SK-N-SH treated with all-trans-retinoic acid at 6 μM for 48 hours (cell line): Measurements from ENCODE around the gene NAA15.
A peak's percentile ranks its signal among the peaks of the same experiment; 100 is the strongest.

ENCODE experiments used
- ATAC-seq: fragments of 200-7000 bp; cut with Tn5 transposase; 3 replicates; pipeline ENCODE4 v1.9.1; 2020; ENCODE audit warnings: mild to moderate bottlenecking, moderate library complexity
- ARNTL ChIP-seq: fragments of 450-650 bp; formaldehyde crosslinking; IDR thresholded peaks from 2 replicates; pipeline ENCODE4 v1.5.0; 2020; ENCODE audit warnings: low read depth, mild to moderate bottlenecking, moderate library complexity, borderline replicate concordance
- CSDC2 ChIP-seq: fragments of 250-450 bp; sonication (Bioruptor Pico); IDR thresholded peaks from 2 replicates; pipeline ENCODE4 v1.5.0; 2020; ENCODE audit warnings: mild to moderate bottlenecking, moderate library complexity
- ESRRG ChIP-seq: fragments of 250-450 bp; sonication (Bioruptor Pico); IDR thresholded peaks from 2 replicates; pipeline ENCODE4 v1.6.1; 2021; ENCODE audit warnings: mild to moderate bottlenecking
- GLIS3 ChIP-seq: fragments of 250-450 bp; sonication (Bioruptor Pico); IDR thresholded peaks from 2 replicates; pipeline ENCODE4 v1.5.0; 2020; ENCODE audit warnings: mild to moderate bottlenecking, moderate library complexity
- ISL1 ChIP-seq: fragments of 250-450 bp; sonication (Bioruptor Pico); IDR thresholded peaks from 2 replicates; pipeline ENCODE4 v2.1.2; 2022; ENCODE audit warnings: mild to moderate bottlenecking, moderate library complexity
- OSR1 ChIP-seq: fragments of 250-450 bp; sonication (Bioruptor Pico); IDR thresholded peaks from 2 replicates; pipeline ENCODE4 v1.8.0; 2022; ENCODE audit warnings: moderate library complexity, mild to moderate bottlenecking, inconsistent platforms
- PPARA ChIP-seq: fragments of 250-450 bp; sonication (Bioruptor Pico); IDR thresholded peaks from 2 replicates; pipeline ENCODE4 v1.5.0; 2020; ENCODE audit warnings: mild to moderate bottlenecking, borderline replicate concordance
- RARB ChIP-seq: fragments of 250-450 bp; sonication (Bioruptor Pico); IDR thresholded peaks from 2 replicates; pipeline ENCODE4 v1.8.0; 2021; ENCODE audit warnings: mild to moderate bottlenecking, moderate library complexity
- SNAI2 ChIP-seq: fragments of 250-450 bp; sonication (Bioruptor Pico); IDR thresholded peaks from 2 replicates; pipeline ENCODE4 v1.5.0; 2020; ENCODE audit warnings: mild to moderate bottlenecking, moderate library complexity
- TCF4 ChIP-seq: fragments of 250-450 bp; sonication (Bioruptor Pico); IDR thresholded peaks from 2 replicates; pipeline ENCODE4 v1.8.0; 2021; ENCODE audit warnings: mild to moderate bottlenecking, moderate library complexity, borderline replicate concordance
- TOX ChIP-seq: fragments of 250-450 bp; sonication (Bioruptor Pico); IDR thresholded peaks from 2 replicates; pipeline ENCODE4 v1.8.0; 2021; ENCODE audit warnings: mild to moderate bottlenecking, moderate library complexity, borderline replicate concordance
- ZC3H10 ChIP-seq: fragments of 250-450 bp; sonication (Bioruptor Pico); IDR thresholded peaks from 2 replicates; pipeline ENCODE4 v1.5.1; 2021; ENCODE audit warnings: mild to moderate bottlenecking, moderate library complexity
- ZFP3 ChIP-seq: fragments of 250-450 bp; sonication (Bioruptor Pico); IDR thresholded peaks from 2 replicates; pipeline ENCODE4 v1.5.0; 2020; ENCODE audit warnings: mild to moderate bottlenecking, moderate library complexity
- ZFP30 ChIP-seq: fragments of 450-650 bp; formaldehyde crosslinking; IDR thresholded peaks from 2 replicates; pipeline ENCODE4 v1.5.0; 2022; ENCODE audit warnings: mild to moderate bottlenecking, moderate library complexity
- ZNF565 ChIP-seq: fragments of 450-650 bp; formaldehyde crosslinking; conservative IDR thresholded peaks from 2 replicates; pipeline ENCODE4 v1.5.0; 2020; ENCODE audit warnings: low read depth, mild to moderate bottlenecking, moderate library complexity
- ZNF70 ChIP-seq: fragments of 450-650 bp; formaldehyde crosslinking; IDR thresholded peaks from 2 replicates; pipeline ENCODE4 v1.5.0; 2020; ENCODE audit warnings: mild to moderate bottlenecking, moderate library complexity
- ZNF8 ChIP-seq: fragments of 450-650 bp; formaldehyde crosslinking; IDR thresholded peaks from 2 replicates; pipeline ENCODE4 v1.5.0; 2020; ENCODE audit warnings: mild to moderate bottlenecking, moderate library complexity
- TF ChIP-seq, protein P1 (sequence below): fragments of 250-450 bp; sonication (Bioruptor Pico); IDR thresholded peaks from 2 replicates; pipeline ENCODE4 v1.8.0; 2020; ENCODE audit warnings: mild to moderate bottlenecking, moderate library complexity, borderline replicate concordance
- TF ChIP-seq, protein P2 (sequence below): fragments of 250-450 bp; sonication (Bioruptor Pico); IDR thresholded peaks from 2 replicates; pipeline ENCODE4 v1.5.1; 2020; ENCODE audit warnings: low read depth, mild to moderate bottlenecking, moderate library complexity
- TF ChIP-seq, protein P3 (sequence below): fragments of 250-450 bp; sonication (Bioruptor Pico); IDR thresholded peaks from 2 replicates; pipeline ENCODE4 v1.8.0; 2021; ENCODE audit warnings: low read depth, mild to moderate bottlenecking, moderate library complexity, borderline replicate concordance
- TF ChIP-seq, protein P4 (sequence below): fragments of 250-450 bp; sonication (Bioruptor Pico); IDR thresholded peaks from 2 replicates; pipeline ENCODE4 v1.5.0; 2020; ENCODE audit warnings: mild to moderate bottlenecking, moderate library complexity

NAA15 gene

DNA sequence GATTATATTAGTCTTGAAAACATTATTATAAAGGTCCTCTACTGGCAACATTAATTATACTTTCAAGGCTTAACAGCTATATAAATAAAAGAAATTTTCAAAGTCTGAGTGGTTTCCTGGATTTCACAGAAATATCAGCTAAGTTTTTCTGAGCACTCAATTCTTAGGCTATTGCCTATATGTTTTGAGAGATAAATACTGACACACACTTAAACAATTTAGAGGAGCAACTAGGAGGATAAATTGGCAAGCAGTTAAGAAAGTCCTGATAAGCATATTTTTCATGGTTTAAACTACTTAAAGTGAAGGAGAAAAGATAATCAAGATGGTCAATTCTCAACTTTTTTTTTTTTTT, 18.6 kb upstream of the NAA15 start (continued):
- TF ChIP-seq, protein P1, sequence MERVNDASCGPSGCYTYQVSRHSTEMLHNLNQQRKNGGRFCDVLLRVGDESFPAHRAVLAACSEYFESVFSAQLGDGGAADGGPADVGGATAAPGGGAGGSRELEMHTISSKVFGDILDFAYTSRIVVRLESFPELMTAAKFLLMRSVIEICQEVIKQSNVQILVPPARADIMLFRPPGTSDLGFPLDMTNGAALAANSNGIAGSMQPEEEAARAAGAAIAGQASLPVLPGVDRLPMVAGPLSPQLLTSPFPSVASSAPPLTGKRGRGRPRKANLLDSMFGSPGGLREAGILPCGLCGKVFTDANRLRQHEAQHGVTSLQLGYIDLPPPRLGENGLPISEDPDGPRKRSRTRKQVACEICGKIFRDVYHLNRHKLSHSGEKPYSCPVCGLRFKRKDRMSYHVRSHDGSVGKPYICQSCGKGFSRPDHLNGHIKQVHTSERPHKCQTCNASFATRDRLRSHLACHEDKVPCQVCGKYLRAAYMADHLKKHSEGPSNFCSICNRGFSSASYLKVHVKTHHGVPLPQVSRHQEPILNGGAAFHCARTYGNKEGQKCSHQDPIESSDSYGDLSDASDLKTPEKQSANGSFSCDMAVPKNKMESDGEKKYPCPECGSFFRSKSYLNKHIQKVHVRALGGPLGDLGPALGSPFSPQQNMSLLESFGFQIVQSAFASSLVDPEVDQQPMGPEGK, result no peak
- TF ChIP-seq ISL1 (CRISPR knock-in tag), result no peak

DNA sequence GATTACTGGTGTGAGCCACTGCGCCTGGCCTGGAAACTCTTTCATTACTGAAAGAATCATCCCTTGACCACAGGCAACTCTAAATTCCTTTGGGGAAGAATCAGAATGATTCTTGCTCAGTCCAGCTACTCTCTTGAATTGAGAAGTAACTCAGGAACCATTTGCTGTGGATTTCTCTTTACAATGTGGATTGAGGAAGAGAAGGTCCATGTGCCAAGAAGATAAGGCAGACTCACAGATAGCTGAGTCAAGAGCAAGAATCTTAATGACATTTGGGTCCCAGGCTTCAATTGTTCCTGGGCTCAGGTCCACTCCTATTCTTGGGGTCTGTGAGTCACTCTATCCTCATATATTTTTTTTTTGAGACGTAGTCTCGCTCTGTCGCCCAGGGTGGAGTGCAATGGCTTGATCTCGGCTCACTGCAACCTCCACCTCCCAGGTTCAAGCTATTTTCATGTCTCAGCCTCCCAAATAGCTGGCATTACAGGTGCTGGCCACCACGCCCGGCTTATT, 15.1 kb upstream of the NAA15 start:
- TF ChIP-seq, protein P1, result no peak
- TF ChIP-seq ARNTL (CRISPR knock-in tag), result no peak
- no peak for TF ChIP-seq ISL1 (CRISPR knock-in tag)
- TF ChIP-seq SNAI2 (CRISPR knock-in tag), result no peak
- TF ChIP-seq, protein P2, sequence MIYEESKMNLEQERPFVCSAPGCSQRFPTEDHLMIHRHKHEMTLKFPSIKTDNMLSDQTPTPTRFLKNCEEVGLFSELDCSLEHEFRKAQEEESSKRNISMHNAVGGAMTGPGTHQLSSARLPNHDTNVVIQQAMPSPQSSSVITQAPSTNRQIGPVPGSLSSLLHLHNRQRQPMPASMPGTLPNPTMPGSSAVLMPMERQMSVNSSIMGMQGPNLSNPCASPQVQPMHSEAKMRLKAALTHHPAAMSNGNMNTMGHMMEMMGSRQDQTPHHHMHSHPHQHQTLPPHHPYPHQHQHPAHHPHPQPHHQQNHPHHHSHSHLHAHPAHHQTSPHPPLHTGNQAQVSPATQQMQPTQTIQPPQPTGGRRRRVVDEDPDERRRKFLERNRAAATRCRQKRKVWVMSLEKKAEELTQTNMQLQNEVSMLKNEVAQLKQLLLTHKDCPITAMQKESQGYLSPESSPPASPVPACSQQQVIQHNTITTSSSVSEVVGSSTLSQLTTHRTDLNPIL (CRISPR knock-in tag), result no peak
- no peak for TF ChIP-seq PPARA (CRISPR knock-in tag)
- no peak for TF ChIP-seq OSR1
- TF ChIP-seq, protein P3, sequence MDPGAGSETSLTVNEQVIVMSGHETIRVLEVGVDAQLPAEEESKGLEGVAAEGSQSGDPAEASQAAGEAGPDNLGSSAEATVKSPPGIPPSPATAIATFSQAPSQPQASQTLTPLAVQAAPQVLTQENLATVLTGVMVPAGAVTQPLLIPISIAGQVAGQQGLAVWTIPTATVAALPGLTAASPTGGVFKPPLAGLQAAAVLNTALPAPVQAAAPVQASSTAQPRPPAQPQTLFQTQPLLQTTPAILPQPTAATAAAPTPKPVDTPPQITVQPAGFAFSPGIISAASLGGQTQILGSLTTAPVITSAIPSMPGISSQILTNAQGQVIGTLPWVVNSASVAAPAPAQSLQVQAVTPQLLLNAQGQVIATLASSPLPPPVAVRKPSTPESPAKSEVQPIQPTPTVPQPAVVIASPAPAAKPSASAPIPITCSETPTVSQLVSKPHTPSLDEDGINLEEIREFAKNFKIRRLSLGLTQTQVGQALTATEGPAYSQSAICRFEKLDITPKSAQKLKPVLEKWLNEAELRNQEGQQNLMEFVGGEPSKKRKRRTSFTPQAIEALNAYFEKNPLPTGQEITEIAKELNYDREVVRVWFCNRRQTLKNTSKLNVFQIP, result no peak
- TF ChIP-seq CSDC2 (CRISPR knock-in tag), result no peak
- no peak for TF ChIP-seq ZNF8 (CRISPR knock-in tag)
- TF ChIP-seq, protein P4, sequence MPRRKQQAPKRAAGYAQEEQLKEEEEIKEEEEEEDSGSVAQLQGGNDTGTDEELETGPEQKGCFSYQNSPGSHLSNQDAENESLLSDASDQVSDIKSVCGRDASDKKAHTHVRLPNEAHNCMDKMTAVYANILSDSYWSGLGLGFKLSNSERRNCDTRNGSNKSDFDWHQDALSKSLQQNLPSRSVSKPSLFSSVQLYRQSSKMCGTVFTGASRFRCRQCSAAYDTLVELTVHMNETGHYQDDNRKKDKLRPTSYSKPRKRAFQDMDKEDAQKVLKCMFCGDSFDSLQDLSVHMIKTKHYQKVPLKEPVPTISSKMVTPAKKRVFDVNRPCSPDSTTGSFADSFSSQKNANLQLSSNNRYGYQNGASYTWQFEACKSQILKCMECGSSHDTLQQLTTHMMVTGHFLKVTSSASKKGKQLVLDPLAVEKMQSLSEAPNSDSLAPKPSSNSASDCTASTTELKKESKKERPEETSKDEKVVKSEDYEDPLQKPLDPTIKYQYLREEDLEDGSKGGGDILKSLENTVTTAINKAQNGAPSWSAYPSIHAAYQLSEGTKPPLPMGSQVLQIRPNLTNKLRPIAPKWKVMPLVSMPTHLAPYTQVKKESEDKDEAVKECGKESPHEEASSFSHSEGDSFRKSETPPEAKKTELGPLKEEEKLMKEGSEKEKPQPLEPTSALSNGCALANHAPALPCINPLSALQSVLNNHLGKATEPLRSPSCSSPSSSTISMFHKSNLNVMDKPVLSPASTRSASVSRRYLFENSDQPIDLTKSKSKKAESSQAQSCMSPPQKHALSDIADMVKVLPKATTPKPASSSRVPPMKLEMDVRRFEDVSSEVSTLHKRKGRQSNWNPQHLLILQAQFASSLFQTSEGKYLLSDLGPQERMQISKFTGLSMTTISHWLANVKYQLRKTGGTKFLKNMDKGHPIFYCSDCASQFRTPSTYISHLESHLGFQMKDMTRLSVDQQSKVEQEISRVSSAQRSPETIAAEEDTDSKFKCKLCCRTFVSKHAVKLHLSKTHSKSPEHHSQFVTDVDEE (CRISPR knock-in tag), result no peak
- no peak for TF ChIP-seq TCF4 (CRISPR knock-in tag)
- no peak for TF ChIP-seq RARB (CRISPR knock-in tag)
- TF ChIP-seq ZFP3 (CRISPR knock-in tag), result no peak
- TF ChIP-seq GLIS3 (CRISPR knock-in tag), result no peak
- TF ChIP-seq ESRRG (CRISPR knock-in tag), result no peak
- no peak for TF ChIP-seq TOX
- TF ChIP-seq ZNF70 (CRISPR knock-in tag), result no peak
- TF ChIP-seq ZC3H10 (CRISPR knock-in tag), result no peak
- TF ChIP-seq ZFP30 (CRISPR knock-in tag), result no peak
- no peak for ATAC-seq

DNA sequence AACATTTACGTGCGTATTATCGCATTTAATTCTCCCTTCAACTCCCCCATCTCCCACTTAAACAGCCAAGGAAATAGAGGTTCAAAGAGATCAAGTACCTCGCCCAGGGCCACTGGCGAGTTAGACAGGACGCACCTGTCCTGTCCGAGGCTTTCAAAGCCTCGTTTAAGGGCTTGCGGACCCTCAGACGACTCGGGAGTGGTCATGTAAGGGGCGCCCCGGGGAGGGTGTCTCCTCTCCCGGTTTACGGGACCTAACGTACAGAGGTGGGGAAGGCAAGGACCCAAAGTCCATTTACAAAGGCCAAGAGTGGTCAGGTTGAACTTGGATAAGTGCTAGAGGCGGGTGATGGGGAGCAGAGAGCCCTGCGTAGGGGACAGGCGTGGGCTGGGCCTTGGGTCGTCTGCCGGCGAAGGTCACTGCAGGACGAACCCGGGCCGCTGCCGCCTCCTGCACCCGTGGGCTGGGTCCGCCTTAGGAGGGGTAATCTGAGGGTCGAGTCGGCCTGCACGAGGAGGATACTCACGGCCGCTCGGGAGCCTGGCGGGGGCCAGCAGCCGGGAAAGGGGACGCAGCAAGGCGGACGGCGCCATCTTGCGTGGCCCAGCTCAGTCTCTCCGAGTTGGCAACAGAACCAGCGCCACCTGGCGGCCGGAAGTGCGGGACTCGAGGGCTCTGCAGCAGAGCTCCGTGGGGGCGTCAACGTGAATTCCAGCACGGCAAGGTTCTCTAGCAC, 5.9 kb upstream of the NAA15 start:
- TF ChIP-seq ZNF8 (CRISPR knock-in tag) (no peak), ZFP3 (CRISPR knock-in tag) (no peak), TCF4 (CRISPR knock-in tag) (no peak), OSR1 (no peak), CSDC2 (CRISPR knock-in tag) (no peak), RARB (CRISPR knock-in tag) (no peak), SNAI2 (CRISPR knock-in tag) (no peak), ZNF70 (CRISPR knock-in tag) (no peak), ZNF565 (CRISPR knock-in tag) (no peak), ISL1 (CRISPR knock-in tag) (no peak)
- TF ChIP-seq, protein P1, result no peak
- TF ChIP-seq, protein P2 (CRISPR knock-in tag), result no peak
- ATAC-seq, result peak; percentile 97
